HG03103 (cell line): ENCODE measurements around the gene CDH16.

Source experiments
- ATAC-seq: cut with Tn5 transposase; IDR thresholded peaks from one replicate; pipeline ENCODE4 v1.9.1; 2021; ENCODE audit warnings: low read depth; ENCODE audit not compliant: unreplicated experiment

Gene CDH16

DNA sequence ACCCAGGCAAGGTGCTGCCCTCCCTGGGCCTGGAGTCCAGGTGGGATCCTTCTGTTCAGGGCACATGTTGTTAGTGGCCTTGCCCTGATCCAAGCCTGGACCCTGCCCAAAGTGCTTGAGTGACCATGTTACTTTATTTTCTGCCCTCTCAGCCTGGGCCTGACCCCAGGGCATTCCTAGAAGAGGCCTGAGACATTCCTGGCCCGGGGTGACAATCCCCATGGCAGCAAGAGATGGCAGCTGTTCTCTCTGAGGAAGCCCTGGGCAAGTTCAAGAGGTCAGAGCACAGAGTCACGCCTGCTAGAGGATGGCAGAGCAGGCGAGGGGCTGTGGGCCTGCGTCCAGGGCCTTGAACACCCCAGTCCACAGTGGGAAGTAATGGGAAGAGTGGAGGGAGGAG is 5.0 kb downstream of the CDH16 start:
- ATAC-seq, result no peak

DNA sequence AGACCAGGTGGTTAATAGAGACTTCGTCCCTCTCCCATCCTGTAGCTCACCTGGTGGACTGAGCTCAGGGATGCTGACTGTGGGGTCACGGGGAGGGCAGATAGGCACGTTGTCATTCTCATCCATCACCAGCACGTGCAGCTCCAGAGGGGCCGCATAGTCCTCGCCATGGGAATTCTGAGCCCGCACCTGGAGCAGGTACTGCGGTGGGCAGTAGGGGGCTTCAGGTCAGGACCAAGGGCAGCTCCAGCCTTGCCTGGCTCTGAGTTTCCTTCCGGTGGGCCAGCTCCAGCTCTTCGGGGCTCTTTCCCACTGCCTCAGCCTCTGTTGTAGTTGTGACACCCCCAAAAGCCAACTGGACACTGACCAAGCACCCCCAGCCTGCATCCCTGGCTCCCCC is 5.6 kb downstream of the CDH16 start:
- no peak for ATAC-seq

GRCh38 chr16:66911801-66912200 is 6.9 kb downstream of the CDH16 start:
- no peak for ATAC-seq

DNA sequence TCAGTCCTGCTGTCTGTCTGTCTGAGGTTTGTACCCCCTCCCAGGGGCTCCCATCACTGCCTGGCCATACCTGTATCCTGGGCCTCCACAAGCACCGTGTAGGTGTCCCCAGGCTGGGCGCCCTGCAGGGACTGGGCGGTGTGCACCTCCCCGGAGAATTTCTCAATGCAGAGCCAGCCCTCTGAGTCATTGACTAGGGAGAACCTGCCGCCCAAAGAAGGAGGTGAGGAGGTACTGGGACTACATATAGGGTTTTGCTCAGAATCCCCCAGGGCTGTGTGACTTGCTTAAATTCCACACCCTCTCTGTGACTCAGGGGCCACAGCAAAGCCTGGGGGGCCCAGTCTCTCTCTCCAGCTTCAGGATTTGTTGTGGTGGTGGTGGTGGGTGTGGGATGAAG is 7.6 kb downstream of the CDH16 start:
- no peak for ATAC-seq

- ATAC-seq, result no peak
Observed at GRCh38 chr16:66910175-66910940, 8.3 kb downstream of the CDH16 start.

DNA sequence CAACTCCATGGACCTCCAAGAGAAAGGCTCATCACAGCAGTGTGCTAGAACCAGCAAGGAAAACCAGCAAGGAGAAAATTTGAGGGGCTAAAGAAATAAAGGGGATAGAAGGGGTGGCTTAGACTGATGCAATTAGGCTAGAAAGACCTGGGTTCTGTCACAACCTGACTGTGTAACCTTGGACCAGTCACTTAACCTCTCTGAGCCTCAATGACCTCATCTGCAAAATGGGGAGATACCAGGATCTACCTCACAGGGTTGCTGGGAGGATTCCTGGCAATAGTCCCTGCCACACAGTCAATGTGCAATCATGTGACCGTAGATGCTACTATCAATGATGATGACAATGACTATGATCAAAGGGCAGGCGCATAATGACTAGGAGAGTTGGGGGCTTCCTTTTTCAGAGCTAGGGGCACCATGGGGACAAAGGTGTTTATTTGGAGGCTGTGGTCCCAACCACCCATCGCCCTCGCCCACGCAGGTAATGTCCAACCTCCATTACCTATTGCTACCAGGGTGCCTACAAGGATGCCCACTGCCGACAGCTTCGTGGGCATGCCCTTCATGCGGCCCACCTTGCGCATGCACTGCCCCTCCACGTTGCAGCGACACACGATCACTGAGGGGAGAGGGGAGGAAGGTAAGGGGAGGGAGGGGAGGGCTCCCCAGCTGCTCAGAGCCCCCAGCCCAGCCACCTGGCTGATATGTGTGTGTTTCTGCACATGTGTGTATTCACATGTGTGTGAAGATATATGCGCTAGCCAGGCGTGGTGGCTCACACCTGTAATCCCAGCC is 9.7 kb downstream of the CDH16 start:
- no peak for ATAC-seq

DNA sequence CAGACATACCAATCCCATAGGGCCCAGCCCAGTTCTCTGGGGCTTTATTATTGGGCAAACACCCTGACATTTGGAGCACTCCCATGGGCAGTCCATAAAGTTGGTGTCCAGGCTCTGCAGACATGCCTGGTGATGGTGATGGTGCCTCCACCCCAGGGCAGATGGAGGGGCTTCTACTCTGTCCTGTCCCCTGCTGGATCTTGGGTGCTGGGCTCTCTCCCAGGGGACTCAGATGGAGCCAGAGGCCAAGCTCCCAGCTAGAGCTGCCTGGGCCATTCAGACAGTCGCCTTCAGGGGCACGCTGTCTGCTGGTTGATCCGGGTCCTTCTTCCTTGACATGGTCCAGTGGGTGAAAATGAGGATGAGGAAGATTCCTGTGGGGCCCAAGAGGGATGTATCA is 10.6 kb downstream of the CDH16 start:
- ATAC-seq, result no peak

DNA sequence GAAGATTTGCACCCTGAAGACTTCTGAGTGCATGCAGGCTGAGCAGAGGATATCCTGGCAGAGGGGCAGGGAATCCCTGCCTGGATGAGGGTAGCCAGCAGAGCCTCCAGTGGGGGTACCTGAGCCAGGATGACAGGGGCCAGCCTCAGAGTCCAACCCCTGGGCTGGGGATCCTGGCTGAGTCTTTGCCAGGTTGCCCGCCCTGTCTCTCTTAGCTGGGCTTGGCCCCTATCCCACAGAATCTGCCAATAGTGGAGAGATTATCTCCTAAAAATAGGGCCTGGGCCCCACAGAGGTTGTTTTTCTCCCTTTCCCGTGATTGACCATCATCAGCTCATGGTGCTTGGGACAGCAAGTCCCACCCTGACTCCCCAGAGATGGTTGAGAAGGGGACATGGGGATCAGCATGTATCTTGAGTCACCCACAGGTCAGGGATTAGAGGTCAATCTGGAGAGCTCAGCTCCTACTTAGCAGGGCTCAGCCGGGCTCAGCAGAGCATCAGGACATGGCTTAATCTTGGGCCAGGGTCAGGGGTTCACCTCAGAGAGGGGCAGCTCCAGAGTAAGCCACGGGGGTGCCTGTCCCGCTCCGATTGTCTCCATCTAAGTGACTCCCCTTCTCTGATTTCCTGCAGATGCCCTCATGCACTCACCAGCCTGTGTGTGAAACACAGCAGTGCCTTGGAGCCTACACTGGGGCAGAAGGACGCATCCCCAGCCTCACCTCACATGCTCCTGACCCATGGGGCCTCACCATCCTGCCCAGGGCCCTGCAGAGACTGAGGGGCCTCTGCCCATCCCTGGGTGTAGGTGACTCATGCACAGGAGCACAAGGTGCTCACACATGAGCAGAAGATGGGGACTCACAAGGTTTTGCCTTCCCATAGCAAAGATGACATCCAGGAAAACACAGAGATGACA is 11.5 kb downstream of the CDH16 start:
- ATAC-seq, result no peak

GRCh38 chr16:66905633-66906539 is 12.8 kb downstream of the CDH16 start:
- no peak for ATAC-seq

GRCh38 chr16:66904846-66905632 is 13.6 kb downstream of the CDH16 start:
- no peak for ATAC-seq

GRCh38 chr16:66904428-66904845 is 14.2 kb downstream of the CDH16 start:
- ATAC-seq, result no peak

DNA sequence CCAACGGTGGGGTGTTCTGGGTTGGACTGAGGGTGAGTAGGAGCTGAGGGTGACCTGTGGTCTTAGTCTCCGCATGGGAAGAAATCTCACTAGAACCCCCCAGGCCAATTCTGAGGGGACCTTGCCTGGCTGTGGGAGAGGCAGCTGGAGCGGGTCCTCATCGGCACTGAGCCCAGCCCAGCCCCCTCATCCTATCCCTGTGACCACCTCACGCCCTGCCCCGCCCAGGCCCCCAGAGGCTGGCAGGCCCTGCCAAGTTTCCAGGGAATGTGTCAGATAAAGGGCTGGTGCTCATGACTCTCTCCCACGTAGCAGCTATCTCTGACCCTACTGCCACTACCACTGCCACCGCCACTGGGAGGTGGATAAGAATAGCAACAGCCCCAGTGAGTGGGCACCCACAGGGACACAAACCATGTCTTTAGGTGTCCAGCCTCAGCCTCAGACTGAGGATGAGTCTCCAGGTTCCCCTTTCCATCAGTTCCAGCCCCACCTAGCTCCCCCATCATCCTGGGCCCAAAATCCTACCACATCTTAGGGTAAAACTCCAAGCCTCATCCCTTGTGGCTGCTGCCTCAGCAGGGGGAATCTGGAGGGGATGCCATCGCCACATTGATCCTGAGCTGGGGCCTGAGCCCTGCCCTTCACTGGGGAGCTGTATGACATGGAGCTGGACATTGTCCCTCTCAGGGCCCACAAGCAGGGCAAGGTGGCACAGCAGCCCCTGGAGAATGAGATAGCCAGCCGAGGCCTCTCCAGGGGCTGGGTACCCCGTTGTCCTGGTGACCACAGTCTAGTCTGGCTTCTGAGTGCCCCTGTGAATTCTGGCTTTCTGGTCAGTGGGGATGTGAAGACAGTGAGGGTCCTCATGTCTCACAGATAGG is 14.9 kb downstream of the CDH16 start:
- ATAC-seq, result no peak

- no peak for ATAC-seq
Observed at GRCh38 chr16:66902648-66903543, 15.8 kb downstream of the CDH16 start.

DNA sequence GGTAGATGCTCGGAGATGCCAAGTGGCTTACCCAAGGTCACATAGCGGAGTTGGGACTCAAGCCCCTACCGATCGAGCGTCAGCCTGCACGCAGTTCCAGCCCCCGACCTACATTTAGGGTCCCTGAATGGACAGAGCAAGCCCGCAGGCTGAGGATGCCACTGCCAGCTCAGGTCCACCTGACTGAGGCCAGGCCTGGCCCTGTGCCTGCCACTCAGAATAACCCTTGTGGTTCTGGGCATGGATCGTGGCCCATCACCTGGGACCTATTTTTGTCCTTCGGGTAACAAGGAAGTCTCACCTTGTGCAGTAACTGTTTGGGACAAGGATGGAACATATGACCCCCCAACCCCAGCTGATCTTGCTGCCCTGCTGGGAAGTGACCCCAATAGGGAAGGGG is 17.1 kb downstream of the CDH16 start:
- no peak for ATAC-seq

DNA sequence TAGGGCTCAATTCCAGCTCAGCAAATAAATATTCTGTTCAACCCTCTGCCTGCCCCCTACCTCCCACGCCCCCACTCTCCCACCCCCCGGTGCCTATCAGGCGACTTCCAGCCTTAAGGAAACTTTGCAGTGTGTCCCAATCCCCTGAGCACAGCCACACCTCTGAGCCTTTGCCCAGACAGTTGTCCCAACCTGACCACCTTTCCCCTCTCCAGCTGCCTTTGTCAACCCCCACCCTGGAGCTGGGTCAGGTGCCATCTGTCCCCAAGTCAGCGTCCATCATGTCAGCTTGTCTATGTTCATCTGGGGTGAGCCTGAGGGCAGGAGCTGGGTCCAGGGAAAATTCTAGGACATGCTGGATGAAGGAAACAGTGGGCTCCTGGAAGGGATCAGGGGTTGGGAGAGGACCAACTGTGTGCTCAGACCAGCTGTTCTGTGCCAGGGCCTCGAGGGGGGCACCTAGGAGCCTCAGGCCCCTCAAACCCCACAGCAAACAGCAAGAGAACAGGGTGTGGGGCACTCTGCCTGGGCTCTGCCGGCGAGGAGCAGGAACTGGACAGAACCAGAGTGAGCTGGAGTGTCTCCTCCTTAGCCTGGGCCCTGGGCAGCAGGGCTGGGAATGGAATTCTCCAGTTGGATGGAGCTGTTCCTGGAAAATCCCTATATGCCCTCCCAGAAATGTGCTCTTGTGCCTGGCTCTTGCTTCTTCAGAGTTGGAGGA is 17.8 kb downstream of the CDH16 start:
- ATAC-seq, result no peak

GRCh38 chr16:66899945-66900710 is 18.6 kb downstream of the CDH16 start:
- no peak for ATAC-seq
